Measurements from ENCODE around the gene DGKG.

Gene DGKG

GRCh38 chr3:186185194-186185787, 176.7 kb downstream of the DGKG start:
- no peaks in the 10 kb centered on the region for H3K79me2 ChIP-seq (ENCODE audit: control insufficient read depth, insufficient read depth, low read length)
- H4K8ac ChIP-seq (ENCODE audit: low read depth, low read length): no peak overlapping the region
- H3K9ac ChIP-seq (ENCODE audit: low read length): no peak overlapping the region
- no CpG with 5 or more reads among the region's 2 CpGs for WGBS (ENCODE audit: extremely low coverage, insufficient coverage, low lambda C conversion rate)
- H3K27ac ChIP-seq (ENCODE audit: low read depth, low read length): no peak overlapping the region
- H3K23ac ChIP-seq (ENCODE audit: low read length): no peak overlapping the region
- peaks cover 3% of the 10 kb centered on the region for H3K4me1 ChIP-seq (ENCODE audit: control insufficient read depth, low read depth, low read length)
- H2BK120ac ChIP-seq (ENCODE audit: low read depth, low read length): no peak overlapping the region
- no peak overlapping the region for H4K5ac ChIP-seq (ENCODE audit: low read length)
- H3K56ac ChIP-seq (ENCODE audit: low read length): peak overlapping the region; percentile 60
- no peak overlapping the region for H2BK15ac ChIP-seq (replicated peaks; ENCODE audit: low read depth)
- no peaks in the 10 kb centered on the region for H3K79me1 ChIP-seq (ENCODE audit: low read length)
- no peak overlapping the region for H3K18ac ChIP-seq (ENCODE audit: low read length)
- H2AK5ac ChIP-seq (ENCODE audit: low read length): peak overlapping the region; percentile 55
- no peaks in the 10 kb centered on the region for H3K27me3 ChIP-seq (ENCODE audit: insufficient read depth, low read length, poor library complexity)
- H3K4me3 ChIP-seq (ENCODE audit: low read length): no peak overlapping the region
- H3K36me3 ChIP-seq (ENCODE audit: control insufficient read depth, insufficient read depth, low read length): no peaks in the 10 kb centered on the region
- H2BK5ac ChIP-seq (ENCODE audit: low read length): no peak overlapping the region
- H3K4me2 ChIP-seq (ENCODE audit: low read length): no peak overlapping the region
- DNase-seq: no peak
- H3K4ac ChIP-seq (ENCODE audit: low read depth, low read length): no peak overlapping the region

- no peak overlapping the region for H3K9ac ChIP-seq (ENCODE audit: low read length)
- H3K79me2 ChIP-seq (ENCODE audit: control insufficient read depth, insufficient read depth, low read length): no peaks in the 10 kb centered on the region
- H3K27me3 ChIP-seq (ENCODE audit: insufficient read depth, low read length, poor library complexity): no peaks in the 10 kb centered on the region
- H4K8ac ChIP-seq (ENCODE audit: low read depth, low read length): no peak overlapping the region
- WGBS (ENCODE audit: extremely low coverage, insufficient coverage, low lambda C conversion rate): no CpG with 5 or more reads among the region's 2 CpGs
- no peak overlapping the region for H2AK5ac ChIP-seq (ENCODE audit: low read length)
- H2BK120ac ChIP-seq (ENCODE audit: low read depth, low read length): no peak overlapping the region
- H3K56ac ChIP-seq (ENCODE audit: low read length): no peak overlapping the region
- no peaks in the 10 kb centered on the region for H3K36me3 ChIP-seq (ENCODE audit: control insufficient read depth, insufficient read depth, low read length)
- no peak overlapping the region for H3K4me2 ChIP-seq (ENCODE audit: low read length)
- H3K23ac ChIP-seq (ENCODE audit: low read length): no peak overlapping the region
- H2BK5ac ChIP-seq (ENCODE audit: low read length): no peak overlapping the region
- H4K5ac ChIP-seq (ENCODE audit: low read length): no peak overlapping the region
- no peaks in the 10 kb centered on the region for H3K79me1 ChIP-seq (ENCODE audit: low read length)
- no peak overlapping the region for H3K27ac ChIP-seq (ENCODE audit: low read depth, low read length)
- H3K4ac ChIP-seq (ENCODE audit: low read depth, low read length): no peak overlapping the region
- H3K18ac ChIP-seq (ENCODE audit: low read length): no peak overlapping the region
- peaks cover 3% of the 10 kb centered on the region for H3K4me1 ChIP-seq (ENCODE audit: control insufficient read depth, low read depth, low read length)
- no peak overlapping the region for H2BK15ac ChIP-seq (replicated peaks; ENCODE audit: low read depth)
- H3K4me3 ChIP-seq (ENCODE audit: low read length): no peak overlapping the region
- DNase-seq: no peak
Observed at GRCh38 chr3:186184021-186184420, 178.0 kb downstream of the DGKG start.

- Histone ChIP-seq H3K9ac (ENCODE audit: low read length) (no peak overlapping the region), H3K56ac (ENCODE audit: low read length) (no peak overlapping the region), H4K8ac (ENCODE audit: low read depth, low read length) (no peak overlapping the region), H3K4ac (ENCODE audit: low read depth, low read length) (no peak overlapping the region), H2AK5ac (ENCODE audit: low read length) (no peak overlapping the region), H3K27ac (ENCODE audit: low read depth, low read length) (no peak overlapping the region), H2BK120ac (ENCODE audit: low read depth, low read length) (no peak overlapping the region), H3K18ac (ENCODE audit: low read length) (no peak overlapping the region), H2BK5ac (ENCODE audit: low read length) (no peak overlapping the region), H3K27me3 (ENCODE audit: insufficient read depth, low read length, poor library complexity) (no peaks in the 10 kb centered on the region), H3K79me2 (ENCODE audit: control insufficient read depth, insufficient read depth, low read length) (no peaks in the 10 kb centered on the region), H3K4me2 (ENCODE audit: low read length) (no peak overlapping the region), H3K4me3 (ENCODE audit: low read length) (no peak overlapping the region), H3K23ac (ENCODE audit: low read length) (no peak overlapping the region), H3K36me3 (ENCODE audit: control insufficient read depth, insufficient read depth, low read length) (no peaks in the 10 kb centered on the region), H2BK15ac (replicated peaks; ENCODE audit: low read depth) (no peak overlapping the region), H3K4me1 (ENCODE audit: control insufficient read depth, low read depth, low read length) (peaks cover 3% of the 10 kb centered on the region), H4K5ac (ENCODE audit: low read length) (no peak overlapping the region), H3K79me1 (ENCODE audit: low read length) (no peaks in the 10 kb centered on the region)
- no peak for DNase-seq
- no CpG with 5 or more reads among the region's 6 CpGs for WGBS (ENCODE audit: extremely low coverage, insufficient coverage, low lambda C conversion rate)
Observed at GRCh38 chr3:186182850-186183249, 179.2 kb downstream of the DGKG start.

- H3K4me1 ChIP-seq (ENCODE audit: control insufficient read depth, low read depth, low read length): peaks cover 3% of the 10 kb centered on the region
- H2BK5ac ChIP-seq (ENCODE audit: low read length): no peak overlapping the region
- DNase-seq: no peak
- no peak overlapping the region for H3K18ac ChIP-seq (ENCODE audit: low read length)
- H3K23ac ChIP-seq (ENCODE audit: low read length): no peak overlapping the region
- no peak overlapping the region for H3K9ac ChIP-seq (ENCODE audit: low read length)
- H4K5ac ChIP-seq (ENCODE audit: low read length): no peak overlapping the region
- no peak overlapping the region for H4K8ac ChIP-seq (ENCODE audit: low read depth, low read length)
- no peak overlapping the region for H3K4me2 ChIP-seq (ENCODE audit: low read length)
- H3K4me3 ChIP-seq (ENCODE audit: low read length): no peak overlapping the region
- H3K27ac ChIP-seq (ENCODE audit: low read depth, low read length): no peak overlapping the region
- H3K4ac ChIP-seq (ENCODE audit: low read depth, low read length): no peak overlapping the region
- WGBS (ENCODE audit: extremely low coverage, insufficient coverage, low lambda C conversion rate): no CpG with 5 or more reads among the region's 2 CpGs
- no peaks in the 10 kb centered on the region for H3K36me3 ChIP-seq (ENCODE audit: control insufficient read depth, insufficient read depth, low read length)
- no peak overlapping the region for H3K56ac ChIP-seq (ENCODE audit: low read length)
- H2AK5ac ChIP-seq (ENCODE audit: low read length): no peak overlapping the region
- no peak overlapping the region for H2BK15ac ChIP-seq (replicated peaks; ENCODE audit: low read depth)
- H3K79me1 ChIP-seq (ENCODE audit: low read length): no peaks in the 10 kb centered on the region
- no peaks in the 10 kb centered on the region for H3K27me3 ChIP-seq (ENCODE audit: insufficient read depth, low read length, poor library complexity)
- no peaks in the 10 kb centered on the region for H3K79me2 ChIP-seq (ENCODE audit: control insufficient read depth, insufficient read depth, low read length)
- no peak overlapping the region for H2BK120ac ChIP-seq (ENCODE audit: low read depth, low read length)
Observed at GRCh38 chr3:186181901-186182300, 180.1 kb downstream of the DGKG start.

GRCh38 chr3:186180891-186181481, 181.0 kb downstream of the DGKG start:
- H3K36me3 ChIP-seq (ENCODE audit: control insufficient read depth, insufficient read depth, low read length): no peaks in the 10 kb centered on the region
- H3K56ac ChIP-seq (ENCODE audit: low read length): no peak overlapping the region
- H2BK120ac ChIP-seq (ENCODE audit: low read depth, low read length): no peak overlapping the region
- H3K79me1 ChIP-seq (ENCODE audit: low read length): no peaks in the 10 kb centered on the region
- no CpG with 5 or more reads among the region's 6 CpGs for whole genome bisulfite sequencing (ENCODE audit: extremely low coverage, insufficient coverage, low lambda C conversion rate)
- no peak for DNase-seq
- H3K4me1 ChIP-seq (ENCODE audit: control insufficient read depth, low read depth, low read length): peaks cover 3% of the 10 kb centered on the region
- no peak overlapping the region for H2BK15ac ChIP-seq (replicated peaks; ENCODE audit: low read depth)
- H3K23ac ChIP-seq (ENCODE audit: low read length): no peak overlapping the region
- no peak overlapping the region for H4K8ac ChIP-seq (ENCODE audit: low read depth, low read length)
- no peak overlapping the region for H3K18ac ChIP-seq (ENCODE audit: low read length)
- no peak overlapping the region for H3K4ac ChIP-seq (ENCODE audit: low read depth, low read length)
- no peak overlapping the region for H2BK5ac ChIP-seq (ENCODE audit: low read length)
- no peak overlapping the region for H3K27ac ChIP-seq (ENCODE audit: low read depth, low read length)
- H2AK5ac ChIP-seq (ENCODE audit: low read length): no peak overlapping the region
- H3K9ac ChIP-seq (ENCODE audit: low read length): no peak overlapping the region
- no peak overlapping the region for H3K4me3 ChIP-seq (ENCODE audit: low read length)
- H3K79me2 ChIP-seq (ENCODE audit: control insufficient read depth, insufficient read depth, low read length): no peaks in the 10 kb centered on the region
- H3K27me3 ChIP-seq (ENCODE audit: insufficient read depth, low read length, poor library complexity): no peaks in the 10 kb centered on the region
- no peak overlapping the region for H3K4me2 ChIP-seq (ENCODE audit: low read length)
- H4K5ac ChIP-seq (ENCODE audit: low read length): no peak overlapping the region

GRCh38 chr3:186180151-186180550, 181.9 kb downstream of the DGKG start:
- DNase-seq: peak; percentile 13
- no peaks in the 10 kb centered on the region for H3K27me3 ChIP-seq (ENCODE audit: insufficient read depth, low read length, poor library complexity)
- H2BK15ac ChIP-seq (replicated peaks; ENCODE audit: low read depth): no peak overlapping the region
- H3K79me2 ChIP-seq (ENCODE audit: control insufficient read depth, insufficient read depth, low read length): no peaks in the 10 kb centered on the region
- H3K9ac ChIP-seq (ENCODE audit: low read length): no peak overlapping the region
- no peak overlapping the region for H3K23ac ChIP-seq (ENCODE audit: low read length)
- no peak overlapping the region for H3K27ac ChIP-seq (ENCODE audit: low read depth, low read length)
- no peak overlapping the region for H2BK120ac ChIP-seq (ENCODE audit: low read depth, low read length)
- H3K18ac ChIP-seq (ENCODE audit: low read length): no peak overlapping the region
- no peak overlapping the region for H4K8ac ChIP-seq (ENCODE audit: low read depth, low read length)
- no peak overlapping the region for H4K5ac ChIP-seq (ENCODE audit: low read length)
- H2BK5ac ChIP-seq (ENCODE audit: low read length): no peak overlapping the region
- H3K4ac ChIP-seq (ENCODE audit: low read depth, low read length): no peak overlapping the region
- H3K79me1 ChIP-seq (ENCODE audit: low read length): no peaks in the 10 kb centered on the region
- H2AK5ac ChIP-seq (ENCODE audit: low read length): no peak overlapping the region
- H3K4me2 ChIP-seq (ENCODE audit: low read length): no peak overlapping the region
- no CpG with 5 or more reads among the region's 5 CpGs for WGBS (ENCODE audit: extremely low coverage, insufficient coverage, low lambda C conversion rate)
- H3K36me3 ChIP-seq (ENCODE audit: control insufficient read depth, insufficient read depth, low read length): no peaks in the 10 kb centered on the region
- no peak overlapping the region for H3K4me3 ChIP-seq (ENCODE audit: low read length)
- H3K4me1 ChIP-seq (ENCODE audit: control insufficient read depth, low read depth, low read length): peaks cover under 1% of the 10 kb centered on the region
- H3K56ac ChIP-seq (ENCODE audit: low read length): no peak overlapping the region
